Pulmonary artery endothelial cell (primary cell): ENCODE measurements around the gene GRIN3B. TPM values are rescaled to one million over a fixed set of nuclear protein-coding genes. Genes with fewer than 3 reads are reported as not detected.

ENCODE experiments used
- DNase-seq: peaks from one replicate; pipeline ENCODE4 v3.0.0-alpha.2; 2011; ENCODE audit warnings: low read depth, low spot score
- total RNA-seq: library from RNA; depleted of rRNA; stranded (reverse); fragments of >200 nt; gene quantifications from 2 replicates; pipeline ENCODE4 v1.2.3, GENCODE V29; 2014

Gene GRIN3B
- total RNA-seq, 1 donor from 2014 or later: 0.59 TPM

GRCh38 chr19:964761-965694 is 35.2 kb upstream of the GRIN3B start:
- DNase-seq: no peak

- DNase-seq: no peak
Measured at GRCh38 chr19:966485-967088, 33.6 kb upstream of the GRIN3B start.

GRCh38 chr19:970695-971094 is 29.5 kb upstream of the GRIN3B start:
- no peak for DNase-seq

DNA sequence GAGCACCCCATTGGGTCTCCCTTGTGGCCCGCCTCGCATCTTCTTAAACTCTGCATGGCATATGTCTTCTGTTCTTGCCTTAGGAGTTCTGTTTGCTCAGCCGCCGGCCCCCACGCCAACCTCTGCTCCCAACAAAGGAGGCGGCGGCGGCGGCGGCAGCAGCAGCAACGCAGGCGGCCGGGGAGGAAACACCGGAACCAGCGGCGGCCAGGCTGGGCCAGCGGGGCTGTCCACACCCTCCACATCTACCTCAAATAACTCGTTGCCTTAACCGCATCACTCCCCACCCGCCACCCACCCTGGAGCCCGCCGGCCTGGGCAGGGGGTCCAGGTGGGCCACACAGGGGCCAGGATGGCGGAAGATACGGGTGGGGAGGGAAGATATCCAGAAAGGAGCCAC is 28.4 kb upstream of the GRIN3B start:
- no peak for DNase-seq

GRCh38 chr19:972281-972680 is 27.9 kb upstream of the GRIN3B start:
- DNase-seq: no peak

GRCh38 chr19:973726-974563 is 26.3 kb upstream of the GRIN3B start:
- no peak for DNase-seq

- no peak for DNase-seq
Measured at GRCh38 chr19:974564-975257, 25.5 kb upstream of the GRIN3B start.

DNA sequence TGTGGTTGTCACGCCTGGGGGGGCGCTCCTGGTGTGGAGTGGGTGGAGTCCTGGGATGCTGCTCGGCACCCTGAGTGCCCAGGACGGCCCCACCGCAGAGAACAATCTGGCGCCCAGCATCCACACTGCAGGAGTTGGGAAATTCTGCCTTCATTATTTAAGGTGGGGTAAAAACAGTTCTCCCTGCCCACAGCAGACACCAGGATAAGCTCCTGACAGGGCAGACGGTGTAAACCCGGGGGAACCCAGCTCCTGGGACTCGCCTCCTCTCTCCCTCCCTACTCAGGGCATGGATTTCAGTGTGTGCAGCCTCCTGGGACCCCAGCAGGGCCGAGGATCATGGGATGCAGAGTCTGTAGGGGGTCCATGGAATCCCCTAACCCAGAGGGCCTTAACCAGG is 23.7 kb upstream of the GRIN3B start:
- DNase-seq: no peak

- DNase-seq: no peak
Measured at GRCh38 chr19:977058-977464, 23.2 kb upstream of the GRIN3B start.

- DNase-seq: no peak
Measured at GRCh38 chr19:979318-979741, 20.9 kb upstream of the GRIN3B start.

DNA sequence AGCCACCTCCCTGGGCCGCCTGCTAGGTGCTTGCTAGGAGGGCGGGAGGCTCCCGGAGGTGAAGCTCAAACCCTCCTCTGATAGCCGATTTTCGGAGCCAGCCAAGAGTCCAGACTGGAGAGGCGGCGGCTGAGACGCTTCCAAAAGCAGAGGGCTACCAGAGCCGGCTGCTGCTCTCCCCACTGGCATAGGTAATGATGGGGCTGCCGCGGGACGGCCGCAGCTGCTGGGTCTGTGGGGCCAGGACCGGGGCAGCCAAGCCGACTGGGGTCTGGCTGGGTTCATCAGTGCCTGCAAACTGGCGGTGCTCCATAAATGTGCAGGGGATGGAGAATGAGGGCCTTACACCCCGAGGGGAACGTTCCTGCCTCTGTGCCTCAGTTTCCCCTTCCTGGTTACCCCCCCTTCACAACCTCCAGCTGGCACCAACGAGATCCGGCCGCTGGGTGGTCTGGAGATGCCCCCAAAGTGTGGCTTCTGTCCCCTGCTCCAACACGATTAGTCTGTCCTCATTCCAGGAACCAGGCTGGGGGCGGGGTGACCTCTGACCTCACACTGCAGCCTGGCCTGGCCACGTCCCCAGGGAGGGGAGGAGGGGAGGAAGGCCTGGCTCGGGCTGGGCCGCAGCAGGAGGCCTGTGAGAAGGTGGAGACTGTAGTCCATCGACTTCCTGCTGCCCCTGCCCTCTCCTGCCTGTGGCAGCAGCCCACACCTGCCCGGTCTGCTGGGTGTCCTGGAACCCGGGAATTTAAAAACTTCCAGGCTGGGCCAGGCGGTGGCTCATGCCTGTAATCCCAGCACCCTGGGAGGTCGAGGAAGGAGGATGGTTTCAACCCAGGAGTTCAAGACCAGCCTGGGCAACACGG is 19.9 kb upstream of the GRIN3B start:
- DNase-seq: no peak

GRCh38 chr19:982567-983170 is 17.6 kb upstream of the GRIN3B start:
- no peak for DNase-seq

DNA sequence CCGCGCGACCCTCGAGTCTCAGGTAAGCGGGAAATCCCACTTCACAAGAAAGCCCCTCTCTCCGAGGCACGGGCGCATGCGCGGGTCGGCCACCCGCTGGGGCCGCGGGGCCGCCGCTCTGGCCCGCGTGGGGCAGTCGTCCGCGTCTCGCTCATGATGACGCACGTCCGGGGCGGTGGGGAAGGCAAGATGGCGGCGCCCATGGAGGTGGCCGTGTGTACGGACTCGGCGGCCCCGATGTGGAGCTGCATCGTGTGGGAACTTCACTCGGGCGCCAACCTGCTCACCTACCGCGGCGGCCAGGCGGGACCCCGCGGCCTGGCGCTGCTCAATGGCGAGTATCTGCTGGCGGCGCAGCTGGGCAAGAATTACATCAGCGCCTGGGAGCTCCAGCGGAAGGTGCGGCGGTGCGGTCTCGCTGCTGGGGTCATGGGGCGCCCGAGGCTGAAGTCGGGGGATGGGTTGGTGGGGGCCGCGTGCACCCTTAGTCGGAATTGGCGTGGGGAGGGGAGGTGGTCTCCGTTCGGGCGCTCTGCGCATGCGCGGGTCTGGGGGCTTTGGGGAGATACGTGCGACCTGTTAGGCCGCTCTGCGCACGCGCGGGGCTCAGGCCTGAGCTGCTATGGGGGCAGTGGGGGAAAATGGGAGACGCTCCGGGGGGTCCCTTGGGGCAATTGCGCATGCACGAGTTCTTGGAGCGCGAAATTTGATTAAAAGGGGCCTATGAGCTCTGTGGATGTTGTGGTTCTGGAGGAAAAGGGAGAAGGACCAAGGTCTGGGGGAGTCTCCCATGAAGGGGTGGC is 15.9 kb upstream of the GRIN3B start, which contains the start of gene WDR18:
TSS of gene WDR18 (plus strand) at position 181 of the 803 bp plus-strand sequence. CDS start at position 190, 9 bp downstream.
- DNase-seq: peak; percentile 39

GRCh38 chr19:986083-986482 is 14.1 kb upstream of the GRIN3B start:
- no peak for DNase-seq

DNA sequence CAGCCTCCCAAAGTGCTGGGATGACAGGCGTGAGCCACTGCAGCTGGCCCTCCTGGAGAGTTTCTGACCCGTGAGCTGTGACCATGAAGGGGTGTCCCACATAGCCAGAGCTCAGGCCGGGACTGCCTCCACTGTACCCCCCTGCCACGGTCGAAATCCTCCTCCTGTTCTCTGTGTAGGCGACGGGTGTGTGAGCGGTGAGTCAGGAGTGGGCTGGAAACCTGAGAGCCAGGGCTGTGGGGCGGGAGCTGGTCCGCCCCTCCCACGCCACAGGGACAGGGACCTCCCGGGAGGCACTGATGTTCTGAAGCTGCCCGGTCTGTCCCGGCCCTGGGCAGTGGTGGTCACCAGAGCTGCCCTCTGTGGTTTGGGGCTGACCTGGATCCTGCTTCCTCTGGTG is 12.1 kb upstream of the GRIN3B start:
- no peak for DNase-seq

DNA sequence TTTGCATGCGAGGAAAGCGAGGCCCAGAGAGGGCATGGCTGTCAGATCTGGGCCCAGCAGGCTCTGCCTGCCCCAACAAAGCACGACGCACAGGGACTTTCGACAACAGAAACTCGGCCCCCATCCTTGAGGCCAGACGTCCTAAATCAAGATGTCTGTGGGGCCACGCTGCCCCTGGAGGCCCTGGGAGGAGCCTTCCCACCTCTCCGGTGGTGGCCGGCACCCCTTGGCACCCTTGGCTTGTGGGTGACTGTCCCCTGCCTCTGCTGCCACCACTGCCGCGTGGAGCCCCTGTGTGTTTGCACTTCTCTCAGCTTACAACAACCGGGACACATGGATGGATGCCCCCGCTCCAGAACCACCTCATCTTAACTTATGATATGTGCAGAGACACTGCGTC is 11.7 kb upstream of the GRIN3B start:
- no peak for DNase-seq

DNA sequence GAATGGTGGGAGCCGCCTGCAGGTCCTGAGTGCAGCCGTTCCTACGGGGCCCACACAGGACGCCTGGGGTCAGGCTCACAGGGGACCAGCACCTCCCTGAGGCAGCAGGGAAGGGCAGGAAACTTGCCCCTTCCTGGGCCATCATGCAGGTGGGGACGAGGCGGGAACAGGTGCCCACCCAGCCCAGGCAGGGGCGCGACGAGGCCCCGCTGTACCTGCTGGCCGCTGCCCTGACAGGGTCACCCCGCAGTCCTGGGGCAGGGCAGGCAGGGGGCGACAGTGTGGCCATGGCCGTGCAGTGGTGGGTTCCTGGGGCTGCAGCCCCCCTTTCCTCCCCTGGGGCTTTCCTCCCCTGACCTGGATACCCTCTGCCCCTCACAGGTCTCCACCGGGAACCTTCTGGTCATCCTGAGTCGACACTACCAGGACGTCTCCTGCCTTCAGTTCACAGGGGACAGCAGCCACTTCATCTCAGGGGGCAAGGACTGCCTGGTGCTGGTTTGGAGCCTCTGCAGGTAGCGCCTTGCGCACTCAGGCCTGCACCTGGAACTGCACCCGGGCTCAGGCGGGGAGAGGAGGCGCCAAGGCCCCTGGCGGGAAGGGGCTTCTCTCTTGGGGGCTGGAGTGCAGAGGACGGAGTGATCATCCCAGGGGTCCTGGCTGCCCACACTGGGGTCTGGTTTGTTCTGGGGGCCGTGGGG is 10.7 kb upstream of the GRIN3B start:
- no peak for DNase-seq

DNA sequence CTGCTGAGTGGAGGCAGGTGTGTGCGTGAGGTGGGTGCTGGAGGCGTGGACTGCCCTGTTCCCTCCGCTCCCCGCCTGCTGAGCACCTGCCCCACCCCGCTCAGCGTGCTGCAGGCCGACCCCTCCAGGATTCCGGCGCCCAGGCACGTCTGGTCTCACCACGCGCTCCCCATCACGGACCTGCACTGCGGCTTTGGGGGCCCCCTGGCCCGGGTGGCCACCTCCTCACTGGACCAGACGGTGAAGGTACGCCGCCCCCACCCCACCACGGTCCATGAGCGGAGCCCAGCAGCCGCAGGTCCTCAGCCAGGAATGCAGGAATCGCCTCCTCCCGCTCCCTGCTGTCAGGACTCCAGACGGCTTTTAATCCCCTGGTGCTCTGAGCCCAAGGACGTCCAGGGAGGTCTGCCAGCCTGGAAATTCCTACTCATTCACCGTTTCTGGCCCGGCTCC is 10.1 kb upstream of the GRIN3B start:
- DNase-seq: no peak
